Stimulated activated CD4-positive, alpha-beta T cell treated with anti-CD3 and anti-CD28 coated beads, TNF-alpha, amount 100 ng/mL, for 24 hours (primary cell): ENCODE measurements around the gene KCNH8.
"Not testable (repeated sequence)": the region's sequence is repeated elsewhere in the genome, so short reads cannot be mapped to it uniquely, and the experiment has no call there.

Experiments
- DNase-seq, 3 experiments: peaks; one replicate each; pipeline ENCODE4 v3.0.0-alpha.2; 2020; ENCODE audit warnings: low read depth in 3 of 3

KCNH8 gene

DNA sequence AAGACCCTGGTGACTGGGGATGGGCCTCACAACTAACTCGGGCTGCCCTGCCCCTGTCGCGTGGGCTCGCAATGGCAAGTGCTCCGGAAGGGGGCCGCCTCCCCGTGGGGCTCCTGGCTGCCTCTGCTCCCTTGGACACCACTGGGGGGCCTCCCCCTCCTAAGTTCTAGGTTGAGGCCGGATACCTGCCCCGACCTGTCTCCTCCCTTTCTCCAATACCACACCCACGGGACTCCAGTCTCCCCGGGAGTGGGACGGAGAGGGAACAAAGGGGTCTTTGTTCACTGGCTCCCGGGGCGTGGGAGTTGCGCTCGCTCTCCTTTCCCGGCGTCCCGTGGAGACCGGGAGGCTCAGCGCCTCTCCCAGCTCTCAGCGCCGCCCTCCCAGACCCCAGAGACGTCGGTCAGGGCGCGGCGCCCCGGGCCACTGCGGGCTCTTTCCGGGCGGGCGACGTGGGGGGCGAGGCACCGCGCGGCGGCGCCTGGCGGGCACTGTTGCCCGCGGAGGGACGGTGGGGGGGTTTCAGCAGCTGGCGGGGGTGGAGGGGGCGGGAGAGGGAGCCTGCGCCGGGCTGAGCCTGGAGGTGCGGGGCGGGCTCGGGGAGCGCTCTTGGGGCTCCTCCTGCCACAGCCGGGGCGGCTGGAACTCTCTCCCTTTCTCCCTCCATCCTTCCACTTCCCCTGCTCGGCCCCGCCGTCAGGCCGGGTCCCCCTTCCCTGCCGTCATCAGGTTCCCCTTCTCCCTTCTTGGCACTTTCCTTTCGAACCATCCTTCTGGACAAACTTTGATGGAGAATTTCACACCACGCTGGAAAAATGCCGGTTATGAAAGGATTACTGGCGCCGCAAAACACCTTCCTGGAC lies at the start of gene KCNH8:
Gene KCNH8 (plus strand): TSS at position 606 of the 863 bp plus-strand sequence. CDS start 210 bp downstream, at position 816.
- DNase-seq, result no peak

DNA sequence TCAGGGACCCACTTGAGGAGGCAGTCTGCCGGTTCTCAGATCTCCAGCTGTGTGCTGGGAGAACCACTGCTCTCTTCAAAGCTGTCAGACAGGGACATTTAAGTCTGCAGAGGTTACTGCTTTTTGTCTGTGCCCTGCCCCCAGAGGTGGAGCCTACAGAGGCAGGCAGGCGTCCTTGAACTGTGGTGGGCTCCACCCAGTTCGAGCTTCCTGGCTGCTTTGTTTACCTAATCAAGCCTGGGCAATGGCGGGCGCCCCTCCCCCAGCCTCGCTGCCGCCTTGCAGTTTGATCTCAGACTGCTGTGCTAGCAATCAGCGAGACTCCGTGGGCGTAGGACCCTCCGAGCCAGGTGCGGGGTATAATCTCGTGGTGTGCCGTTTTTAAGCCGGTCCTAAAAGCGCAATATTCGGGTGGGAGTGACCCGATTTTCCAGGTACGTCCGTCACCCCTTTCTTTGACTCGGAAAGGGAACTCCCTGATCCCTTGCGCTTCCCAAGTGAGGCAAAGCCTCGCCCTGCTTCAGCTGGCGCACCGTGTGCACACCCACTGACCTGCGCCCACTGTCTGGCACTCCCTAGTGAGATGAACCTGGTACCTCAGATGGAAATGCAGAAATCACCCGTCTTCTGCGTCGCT lies 45.5 kb upstream of the KCNH8 start:
- DNase-seq, result not testable (repeated sequence)

DNA sequence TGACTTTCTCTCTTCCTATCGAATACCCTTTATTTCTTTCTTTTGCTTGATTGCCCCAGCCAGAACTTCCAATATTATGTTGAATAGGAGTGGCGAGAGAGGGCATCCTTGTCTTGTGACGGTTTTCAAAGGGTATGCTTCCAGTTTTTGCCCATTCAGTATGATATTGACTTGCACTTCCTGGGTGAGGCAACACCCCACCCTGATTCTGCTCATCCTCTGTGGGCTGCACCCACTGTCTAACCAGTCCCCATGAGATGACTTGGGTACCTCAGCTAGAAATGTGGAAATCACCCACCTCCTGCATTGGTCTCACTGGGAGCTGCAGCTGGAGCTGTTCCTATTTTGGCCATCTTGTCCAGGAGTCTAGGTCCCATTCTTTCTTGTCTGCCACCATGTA lies 44.8 kb upstream of the KCNH8 start:
- DNase-seq, result no peak

DNA sequence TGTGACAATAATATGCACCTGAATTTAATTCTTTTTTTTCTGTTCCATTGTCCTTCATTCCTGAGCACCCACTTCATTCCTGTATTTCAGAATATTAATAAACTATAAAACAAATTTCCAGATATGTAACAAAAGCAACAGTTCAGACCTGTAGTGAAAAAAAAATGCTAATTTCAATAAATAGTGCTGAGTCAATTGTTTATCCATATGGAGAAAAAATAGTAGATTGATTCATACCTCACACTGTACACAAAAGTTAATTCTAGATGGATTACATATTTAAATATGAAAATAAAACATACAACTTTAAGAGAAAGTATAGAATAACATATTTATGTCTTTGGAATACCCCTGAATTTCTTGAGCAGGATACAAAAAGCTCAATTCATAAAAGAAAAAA lies 43.9 kb upstream of the KCNH8 start:
- DNase-seq, result no peak

DNA sequence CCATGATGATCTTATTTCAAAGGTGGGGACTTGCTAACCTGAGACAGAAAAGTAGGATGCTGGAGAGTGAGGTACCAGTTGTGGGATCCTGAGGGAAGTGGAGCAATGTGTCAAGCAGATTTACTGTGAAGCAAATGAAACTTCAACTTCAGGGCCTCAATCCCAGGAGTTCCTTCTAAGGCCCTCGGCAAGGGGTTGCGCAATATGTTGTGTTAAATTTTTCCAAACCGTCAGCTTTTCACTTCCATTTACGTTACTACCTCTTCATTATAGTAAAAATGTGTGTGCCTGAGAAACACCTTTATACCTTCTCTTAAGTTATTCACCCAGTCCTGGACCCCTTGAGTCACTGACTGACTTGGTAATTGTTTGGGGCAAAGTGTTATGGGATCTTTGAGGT lies 42.5 kb upstream of the KCNH8 start:
- DNase-seq, result no peak

DNA sequence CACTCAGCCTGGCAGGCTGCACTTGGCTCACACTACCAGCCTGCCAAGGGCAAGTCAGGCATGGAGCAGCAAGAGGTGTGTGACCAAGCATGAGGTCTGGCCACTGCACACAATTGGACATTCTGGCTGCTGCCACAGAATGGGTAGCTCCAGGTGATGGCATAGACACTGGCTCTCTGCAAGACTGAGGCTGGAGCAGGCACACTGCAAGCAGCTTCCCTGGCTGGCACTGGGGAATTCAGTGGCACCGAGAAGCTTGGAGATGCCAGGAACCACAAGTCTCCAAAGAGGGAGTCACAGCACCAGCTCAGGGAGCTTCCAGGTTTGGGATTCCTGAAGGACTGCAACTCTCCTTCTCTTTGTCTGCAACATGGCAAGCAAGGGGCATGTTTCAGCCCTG lies 42.0 kb upstream of the KCNH8 start:
- DNase-seq, result no peak

DNA sequence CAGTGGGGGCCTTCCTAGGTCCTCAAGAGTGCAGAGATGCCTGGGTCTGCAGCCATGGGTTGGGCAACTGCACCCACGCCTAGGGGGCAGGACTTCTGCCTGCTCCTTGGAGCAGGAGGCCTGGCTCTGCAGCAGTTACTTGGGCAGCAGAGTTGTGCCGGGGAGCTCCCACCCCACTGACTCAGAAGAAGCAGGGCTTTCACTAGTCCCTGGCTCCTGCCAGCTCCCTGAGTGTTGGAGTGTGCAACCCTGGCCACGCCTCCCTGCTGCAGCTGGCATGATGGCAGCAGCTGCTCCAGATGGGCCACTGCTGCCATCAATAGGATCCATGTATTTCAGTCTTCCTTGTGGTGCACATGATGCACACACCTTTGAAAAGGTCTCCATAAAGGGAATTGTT lies 40.6 kb upstream of the KCNH8 start:
- DNase-seq, result no peak

DNA sequence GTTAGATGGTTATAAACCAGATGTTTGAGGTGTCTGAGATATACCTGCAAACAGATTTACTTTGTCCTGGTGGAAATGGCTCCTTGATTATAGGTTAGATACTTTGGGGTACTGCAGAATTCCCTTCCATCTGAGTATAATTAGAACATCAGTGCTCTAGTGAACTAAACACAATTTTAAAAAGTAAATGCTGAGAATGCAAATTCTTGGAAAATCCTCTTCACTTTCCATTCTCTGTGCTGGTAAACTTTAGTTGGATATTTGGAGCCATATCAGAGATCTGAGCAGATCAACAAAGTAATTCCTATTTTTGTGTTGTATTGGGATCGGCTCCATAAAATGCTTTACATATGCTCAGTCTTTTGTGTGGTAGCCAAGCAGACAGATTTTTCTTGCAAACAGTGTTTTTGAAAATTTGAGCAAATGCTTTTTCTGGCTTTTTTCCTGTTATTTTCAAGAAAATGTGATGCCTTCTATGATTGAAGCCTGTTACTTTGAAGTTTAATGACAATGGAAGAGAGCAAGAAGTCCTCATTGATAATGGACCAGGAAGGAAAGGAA lies 37.9 kb upstream of the KCNH8 start:
- no peak for DNase-seq

DNA sequence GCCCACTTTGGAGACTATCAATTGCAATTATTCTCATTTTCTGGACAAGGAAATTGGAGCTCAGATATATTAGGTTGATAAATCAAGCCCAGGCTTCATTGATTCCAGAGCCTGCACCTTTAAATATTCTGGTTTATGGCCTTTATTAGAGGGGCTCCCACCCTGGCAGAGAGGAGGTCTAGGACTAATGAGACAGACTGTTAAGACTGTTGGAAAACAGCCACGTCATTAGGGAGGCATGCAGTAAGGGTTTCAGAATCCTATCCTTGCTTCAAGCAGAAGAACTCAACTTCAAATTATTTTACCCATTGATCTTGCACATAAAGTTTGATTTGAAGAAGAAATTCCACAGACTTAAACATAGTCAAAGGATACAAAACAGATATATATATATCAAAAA lies 33.8 kb upstream of the KCNH8 start:
- no peak for DNase-seq

DNA sequence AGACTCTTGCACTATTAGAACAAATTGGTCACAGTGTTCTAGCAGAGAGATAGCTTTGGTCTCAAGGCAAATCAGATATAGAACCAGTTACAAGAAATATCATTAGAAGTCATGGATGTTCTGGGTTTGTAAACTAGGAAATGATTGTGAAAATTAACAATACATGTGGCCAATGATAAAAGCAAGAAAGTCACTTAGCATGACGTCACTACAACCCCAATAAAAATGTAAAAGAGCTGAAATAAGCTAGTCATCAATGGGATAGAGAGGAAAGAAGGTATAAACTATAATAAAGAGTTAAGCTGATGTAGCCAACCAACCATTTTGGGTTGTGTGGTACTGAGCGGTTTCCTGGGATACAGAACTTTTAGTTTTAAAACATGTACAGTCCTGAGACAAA lies 32.1 kb upstream of the KCNH8 start:
- no peak for DNase-seq

DNA sequence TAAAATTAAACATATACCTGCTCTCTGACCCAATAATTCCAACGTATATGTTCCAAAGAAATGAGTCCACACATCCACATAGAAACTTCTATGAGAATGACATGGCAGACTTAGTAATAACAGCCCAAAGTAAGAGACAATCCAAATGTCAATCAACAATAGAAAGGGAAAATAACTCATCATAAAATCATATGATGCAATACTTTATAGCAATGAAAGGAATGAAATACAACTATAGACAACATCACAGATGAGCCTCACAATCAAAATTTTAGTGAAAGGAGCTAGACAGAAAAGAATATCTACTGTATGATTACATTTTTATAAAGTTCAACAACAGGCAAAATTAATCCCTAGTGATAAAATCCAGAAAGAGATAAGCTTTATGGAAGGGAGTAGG lies 23.6 kb upstream of the KCNH8 start:
- DNase-seq, result no peak

DNA sequence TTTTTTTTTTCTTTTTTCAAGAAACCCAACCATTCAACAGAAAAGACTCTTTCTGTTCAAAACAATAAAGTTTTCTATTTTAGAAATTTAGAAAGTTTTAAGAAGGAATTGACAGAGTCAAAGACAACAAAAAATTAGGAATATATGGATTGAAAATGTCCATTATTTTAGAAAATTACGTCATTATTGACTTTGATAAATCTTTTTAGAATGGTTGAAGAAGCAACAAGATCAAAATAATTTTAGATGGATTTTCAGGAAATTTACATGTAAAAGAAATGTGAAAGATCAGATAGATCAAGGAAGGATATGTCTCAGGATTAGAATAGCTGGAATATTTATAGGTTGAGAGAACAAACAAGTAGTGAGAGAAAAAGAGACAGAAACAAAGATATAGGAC lies 8.4 kb upstream of the KCNH8 start:
- DNase-seq, result no peak

DNA sequence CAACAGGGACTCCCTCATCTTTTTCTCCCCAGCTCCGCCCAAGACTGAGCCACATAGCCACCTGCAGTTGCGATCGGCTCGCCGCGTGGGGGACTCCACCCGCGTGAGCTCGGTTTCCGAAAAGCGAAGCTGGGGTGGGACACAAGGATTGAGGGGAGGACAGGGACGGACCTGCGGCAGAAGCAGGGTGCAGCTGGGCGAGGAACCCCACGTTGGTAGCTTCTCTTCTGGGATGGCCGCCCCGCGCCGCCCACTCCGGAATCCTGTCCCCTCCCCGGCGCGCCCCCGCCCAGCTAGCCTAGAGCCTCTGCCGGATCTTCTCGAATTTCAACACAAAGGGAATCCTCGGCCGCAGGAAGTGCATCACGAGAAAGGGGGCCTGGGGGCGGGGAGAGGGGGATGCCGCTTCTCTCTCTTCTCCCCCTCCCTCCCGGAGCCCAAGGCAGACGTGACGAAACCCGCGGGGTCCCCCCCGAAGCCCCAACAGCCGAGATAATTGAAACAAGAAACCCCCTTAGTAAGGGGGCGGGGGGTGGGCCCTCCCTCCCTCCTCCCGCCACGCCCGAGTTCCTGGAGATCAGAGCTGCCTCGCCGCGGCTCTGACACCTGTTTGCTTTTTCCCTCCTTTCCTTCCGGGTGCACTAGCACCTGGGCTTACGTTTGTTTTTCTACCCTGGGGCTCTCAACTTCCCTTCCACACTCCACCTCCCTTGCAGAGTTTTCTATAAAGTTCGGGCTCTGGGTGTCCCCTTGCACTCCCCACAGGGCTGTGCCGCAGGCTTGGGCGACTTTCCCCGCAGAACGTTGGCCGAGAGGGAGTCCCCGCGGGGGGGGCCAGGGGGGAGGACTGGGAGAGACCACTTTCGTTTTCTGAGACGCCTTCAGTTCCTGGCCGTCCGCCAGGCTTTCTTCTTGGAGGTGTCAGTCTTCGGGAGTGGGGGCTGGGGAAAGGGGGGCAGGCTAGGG lies 1.3 kb upstream of the KCNH8 start:
- peak in 2 of 3 experiments; percentile 20 to 58 for DNase-seq

DNA sequence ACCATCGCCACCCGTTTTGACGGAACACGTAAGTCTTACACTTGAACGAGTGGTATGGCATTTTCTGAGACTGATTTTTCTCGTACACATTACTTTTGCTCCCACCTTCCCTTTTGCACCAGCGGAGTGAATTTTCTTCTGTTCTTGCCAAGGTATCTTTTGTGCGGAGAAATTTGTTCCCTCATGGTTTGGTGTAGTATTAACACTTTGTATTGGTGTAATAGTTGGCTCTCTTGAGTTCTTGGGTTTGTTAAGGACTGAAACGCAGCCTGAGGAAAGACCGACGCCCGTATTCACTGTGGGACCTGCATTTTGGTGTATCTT lies 420 bp downstream of the KCNH8 start:
- no peak for DNase-seq

DNA sequence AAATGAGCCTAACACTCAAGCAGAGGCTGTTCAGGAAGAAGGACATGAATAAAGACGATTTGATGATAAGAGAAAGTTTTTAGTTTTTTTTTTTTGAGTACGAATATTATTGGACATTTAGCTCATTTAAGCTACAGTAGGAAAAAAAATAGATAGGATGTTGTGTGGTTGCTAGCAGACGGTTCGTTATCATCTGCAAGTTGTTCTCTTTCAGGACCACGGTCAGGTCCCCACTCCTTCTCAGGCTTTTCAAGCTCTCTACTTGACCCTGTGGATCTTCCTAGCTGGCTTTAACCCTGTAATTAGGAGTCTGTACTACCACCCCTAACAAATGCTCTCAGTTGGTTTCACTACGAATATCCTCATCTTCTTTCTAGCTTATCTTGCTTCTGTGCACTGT lies 1.1 kb downstream of the KCNH8 start:
- no peak for DNase-seq

DNA sequence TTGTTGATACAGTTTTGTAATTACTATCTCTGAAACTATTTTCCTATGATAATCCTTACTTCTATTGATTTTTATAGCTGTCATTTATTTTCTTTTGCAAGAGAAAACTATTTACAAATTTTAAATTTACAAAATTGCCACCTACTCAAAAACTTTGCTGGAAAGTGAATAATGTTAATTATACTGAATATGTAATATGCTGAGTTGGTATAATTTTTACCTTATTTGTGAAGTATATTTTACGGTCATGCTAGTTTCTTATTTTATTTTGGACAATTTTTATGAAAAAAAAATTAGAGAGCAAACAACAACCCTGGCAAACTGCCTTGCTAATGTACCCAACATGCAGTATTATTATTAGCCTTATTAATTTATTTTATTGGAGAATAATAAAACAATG lies 2.9 kb downstream of the KCNH8 start:
- DNase-seq, result no peak

DNA sequence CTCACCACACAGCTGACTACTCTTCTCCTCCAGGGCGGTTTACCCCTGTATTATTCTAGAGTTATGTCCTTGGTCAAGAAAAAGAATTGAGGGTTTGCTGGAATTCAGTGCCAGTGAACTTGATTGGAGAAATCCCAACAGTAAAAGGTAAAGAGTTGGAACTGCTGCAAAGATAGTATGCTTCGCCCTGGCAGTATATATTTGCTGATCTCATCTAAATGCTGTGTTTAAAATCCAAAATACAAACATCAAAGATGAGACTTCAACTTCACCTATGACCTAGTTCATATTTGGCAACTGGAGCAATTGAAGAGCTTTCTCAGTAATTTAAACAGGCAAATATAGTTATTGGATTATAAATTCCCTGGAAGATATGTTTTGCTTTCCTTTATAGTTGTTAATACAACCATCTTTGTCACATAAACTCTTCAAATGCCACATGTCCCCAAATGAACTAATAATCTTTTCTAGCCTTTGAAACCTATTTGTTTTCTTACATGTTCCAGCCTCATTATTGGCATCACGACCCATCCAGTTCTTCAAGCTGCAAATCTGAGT lies 6.5 kb downstream of the KCNH8 start:
- no peak for DNase-seq

DNA sequence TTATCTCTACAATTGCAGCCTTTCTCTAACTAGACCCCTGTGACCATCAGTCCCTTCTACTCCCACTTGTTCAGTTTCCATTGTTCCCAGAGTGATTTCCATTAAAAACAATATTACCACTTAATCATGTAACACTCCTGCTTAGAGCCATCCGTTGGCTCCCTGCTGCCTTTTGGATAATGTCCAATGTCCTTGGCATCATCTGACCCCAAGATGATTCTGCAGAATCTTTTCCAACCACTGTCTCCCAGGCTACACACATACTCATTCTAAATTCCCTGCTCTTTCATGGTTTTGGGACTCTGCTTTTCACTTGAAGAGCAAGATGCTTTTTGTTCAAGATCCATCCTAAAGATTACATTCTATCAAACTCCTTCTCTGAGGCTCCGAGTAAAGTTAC lies 7.1 kb downstream of the KCNH8 start:
- no peak for DNase-seq

DNA sequence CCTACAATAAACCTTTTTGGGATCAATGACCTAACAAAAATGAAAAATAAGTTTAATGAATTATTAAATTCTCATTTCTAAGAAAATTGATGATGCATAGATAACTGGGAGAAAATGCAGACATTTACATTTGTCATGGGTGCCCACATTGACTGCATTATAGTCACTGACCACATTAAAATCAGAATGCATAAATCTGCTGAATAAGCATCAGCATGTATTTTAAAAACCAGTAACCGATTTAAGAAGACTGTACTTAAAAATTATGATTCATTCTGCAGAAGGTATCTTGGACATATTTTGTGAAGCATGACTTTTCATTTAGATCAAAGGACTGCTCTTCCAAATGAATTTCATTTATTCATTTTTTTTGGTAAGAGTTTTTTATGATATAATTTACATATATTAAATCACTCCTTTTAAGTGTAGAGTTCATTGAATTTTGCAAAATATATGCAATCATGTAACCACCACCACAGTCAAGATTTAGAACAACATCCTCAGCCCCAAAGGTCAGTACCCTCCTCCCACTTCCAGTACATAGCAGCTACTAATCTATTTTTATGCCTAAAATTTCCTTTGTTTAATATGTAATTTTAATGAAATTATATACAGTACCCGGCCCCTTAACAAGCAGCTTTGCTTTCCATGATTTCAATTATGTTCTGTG lies 11.8 kb downstream of the KCNH8 start:
- no peak for DNase-seq

DNA sequence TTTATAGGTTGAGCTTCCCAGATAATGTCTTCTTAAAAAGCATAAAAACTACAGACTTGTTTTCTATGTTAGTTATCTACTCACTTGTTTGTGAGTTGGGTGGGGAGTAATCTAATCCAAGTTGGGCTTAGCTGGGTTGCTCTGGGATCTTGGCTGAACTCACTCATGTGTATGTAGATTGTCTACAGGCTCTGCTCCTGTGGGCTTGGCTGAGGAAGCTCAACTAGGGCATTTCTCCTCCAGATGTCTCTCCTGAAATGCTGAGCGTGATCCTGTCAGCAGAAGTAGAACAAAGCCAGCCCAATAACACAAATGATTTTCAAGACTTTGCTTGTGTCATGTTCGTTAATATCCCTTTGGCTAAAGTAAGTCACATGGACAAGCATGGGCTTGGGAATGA lies 17.3 kb downstream of the KCNH8 start:
- no peak for DNase-seq

DNA sequence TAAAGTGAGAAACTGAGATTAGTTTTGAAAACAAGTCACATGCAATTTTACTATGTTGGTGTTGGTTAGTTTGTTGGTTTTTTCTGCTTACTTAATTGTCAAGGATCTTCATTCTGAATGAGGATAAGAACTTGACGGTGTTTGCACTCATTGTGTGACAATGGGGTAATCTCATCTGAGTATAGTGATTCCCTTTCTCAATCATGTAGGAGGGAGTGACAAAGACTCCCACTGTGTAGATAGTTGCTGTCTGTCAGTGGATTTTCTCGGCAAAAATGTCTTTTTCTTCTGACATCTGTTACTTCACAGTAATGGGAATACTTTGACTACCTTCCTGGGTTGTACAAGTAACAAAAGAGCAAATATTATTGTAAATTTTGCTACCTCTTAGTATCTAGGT lies 23.5 kb downstream of the KCNH8 start:
- DNase-seq, result no peak
